Inflammatory macrophage treated with lipopolysaccharide for 1 hour (primary cell): ENCODE results near the gene HDLBP.

ENCODE experiments used
- DNase-seq, 2 donors: peaks; one replicate each; pipeline ENCODE4 v3.0.0-alpha.2; 2020 to 2022

Gene HDLBP

DNA sequence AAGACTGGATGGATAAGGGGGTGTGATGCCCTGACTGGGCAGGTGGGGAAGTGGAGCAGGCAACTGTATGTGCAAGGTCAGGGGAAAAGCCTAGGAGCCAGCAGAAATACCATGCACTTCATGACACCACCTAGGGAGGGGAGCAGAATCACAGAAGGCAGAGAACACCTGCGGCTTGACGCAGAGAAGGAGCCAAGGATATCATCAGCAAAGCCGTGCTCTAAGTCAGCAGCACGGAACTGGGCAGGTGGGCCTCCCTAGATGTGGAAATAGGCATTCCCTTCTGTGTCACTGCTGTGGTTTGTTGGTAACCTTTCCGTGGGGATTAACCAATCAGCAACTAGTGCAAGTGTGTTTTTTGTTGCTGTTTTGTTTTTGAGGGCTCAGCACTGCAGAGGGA lies 41.3 kb downstream of the HDLBP start:
- DNase-seq: no peak

DNA sequence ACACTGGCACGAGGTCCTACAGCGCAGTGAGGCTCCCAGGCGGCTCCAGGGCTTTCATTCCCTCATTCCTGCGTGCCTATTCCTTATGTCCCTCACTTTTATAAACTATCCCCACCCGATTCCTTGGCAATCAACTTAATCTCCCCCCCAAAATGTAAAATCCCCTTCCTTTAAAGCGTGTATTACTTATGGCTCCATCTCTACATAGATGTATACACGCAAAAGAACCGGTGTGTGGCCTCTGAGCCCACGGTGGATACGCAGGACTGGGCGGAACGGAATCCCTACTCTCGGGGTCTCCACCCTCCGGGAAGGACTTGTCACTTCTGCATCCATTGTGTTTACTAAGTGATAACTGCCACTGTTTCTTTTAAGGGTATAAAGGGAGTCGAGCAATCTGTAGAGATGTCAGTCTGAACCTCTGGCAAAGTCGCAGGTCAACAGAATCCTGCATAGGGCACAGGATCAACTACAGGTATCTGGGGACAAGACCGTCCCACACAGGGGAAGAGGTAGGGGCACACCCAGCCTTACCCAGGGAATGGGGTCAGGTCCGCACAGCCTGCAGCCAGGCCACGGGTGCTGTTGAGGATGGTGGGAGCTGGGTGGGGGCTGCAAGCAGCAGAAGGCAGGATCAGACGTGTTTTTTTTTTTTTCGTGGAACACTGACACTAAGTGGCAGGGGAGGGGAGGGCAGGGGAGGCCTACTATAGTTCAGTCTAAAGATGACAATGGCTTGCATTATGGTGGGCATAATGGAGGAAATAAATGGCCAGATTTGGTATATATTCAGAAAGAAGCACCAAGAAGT lies 42.1 kb downstream of the HDLBP start:
- DNase-seq: no peak

DNA sequence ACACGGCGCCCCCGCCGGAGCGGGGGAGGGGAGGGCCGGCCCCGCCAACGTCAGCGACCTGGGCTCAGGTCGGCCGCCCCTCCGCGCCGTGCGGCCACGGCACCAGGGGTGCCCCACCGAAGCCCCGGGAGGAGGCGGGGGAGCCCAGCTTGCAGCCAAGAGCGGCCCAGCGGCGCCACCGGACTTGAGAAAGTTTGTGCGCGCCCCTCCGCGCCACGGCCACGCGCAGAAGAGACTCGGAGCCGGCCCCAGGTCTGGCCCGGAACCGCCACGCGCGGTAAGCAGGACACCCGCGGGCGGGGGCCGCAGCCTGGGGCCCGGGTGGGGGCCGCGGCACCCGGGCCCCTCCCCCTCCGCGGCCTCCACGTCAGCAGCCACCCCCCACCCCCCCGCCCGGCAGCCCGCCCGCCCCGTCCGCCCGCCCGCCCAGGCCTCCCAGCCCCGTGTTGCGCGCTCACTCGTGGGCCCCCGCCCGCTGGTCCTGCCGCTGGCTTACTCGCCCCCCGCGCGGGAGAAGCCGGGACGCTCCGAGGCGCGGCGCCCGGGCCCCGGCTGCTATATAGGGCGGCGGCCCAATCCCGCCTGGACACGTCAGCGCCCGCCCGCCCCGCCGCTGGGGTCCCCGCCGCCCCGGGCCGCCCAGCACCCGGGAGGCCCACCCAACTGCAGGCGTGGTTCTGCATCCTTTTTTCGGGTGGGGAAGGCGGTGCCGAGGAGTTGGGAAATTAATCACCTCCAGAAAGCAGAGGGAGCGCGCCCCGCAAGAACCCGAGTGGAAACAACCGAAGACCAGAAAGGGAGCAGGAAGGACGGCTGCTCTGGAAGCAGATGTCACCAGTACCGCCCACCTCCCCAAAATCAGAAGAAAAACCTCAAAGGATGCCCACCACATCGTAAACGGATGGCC lies 42.9 kb downstream of the HDLBP start:
- peak; percentile 45 to 54 for DNase-seq

DNA sequence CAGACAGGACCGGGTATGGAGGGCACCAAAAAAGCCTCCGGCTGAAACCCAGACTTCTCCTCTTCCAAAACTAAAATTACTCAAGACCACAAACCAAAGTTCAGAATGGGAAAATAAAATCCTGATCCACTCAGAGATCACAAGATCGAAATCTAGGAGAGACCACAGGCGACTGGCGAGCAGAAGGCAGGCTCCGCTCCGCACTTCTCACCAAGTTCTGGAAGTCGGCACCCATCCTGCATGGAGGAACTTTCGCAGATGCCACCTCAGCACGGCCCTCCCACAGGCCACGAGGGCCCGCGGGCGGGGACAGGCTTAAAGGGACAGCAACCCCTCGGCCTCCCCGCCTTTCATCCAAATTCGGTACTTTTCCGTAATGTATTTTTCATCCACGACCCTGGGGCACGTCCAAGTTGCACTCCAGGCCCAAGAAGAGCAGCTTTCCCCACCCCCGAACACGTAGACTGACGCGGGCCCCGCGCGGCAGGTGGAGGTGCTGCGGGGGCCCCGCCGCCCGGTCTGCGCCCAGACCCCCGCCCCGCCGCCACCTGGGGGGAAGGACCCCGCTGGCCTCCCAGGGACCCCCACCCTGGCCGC lies 43.7 kb downstream of the HDLBP start:
- peak; percentile 80 to 82 for DNase-seq

DNA sequence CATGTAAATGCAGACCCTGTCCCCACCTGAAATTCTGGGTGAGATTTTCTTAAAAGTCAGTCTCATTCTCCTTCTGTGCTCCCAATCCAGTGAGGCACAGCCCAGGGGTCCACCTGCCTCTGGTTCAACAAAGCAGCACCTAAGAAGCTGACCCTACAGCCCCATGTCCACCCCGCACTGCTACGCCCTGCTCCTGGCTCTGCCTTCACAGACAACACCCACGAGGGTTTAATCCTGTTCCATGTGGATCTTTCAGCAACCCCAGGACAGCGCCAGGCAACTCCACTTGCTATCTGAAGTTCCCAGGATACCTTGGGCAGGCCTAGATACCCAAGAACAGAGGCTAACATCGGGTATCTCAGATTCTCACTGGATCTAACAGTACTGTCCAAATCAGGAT lies 44.9 kb downstream of the HDLBP start:
- no peak for DNase-seq

DNA sequence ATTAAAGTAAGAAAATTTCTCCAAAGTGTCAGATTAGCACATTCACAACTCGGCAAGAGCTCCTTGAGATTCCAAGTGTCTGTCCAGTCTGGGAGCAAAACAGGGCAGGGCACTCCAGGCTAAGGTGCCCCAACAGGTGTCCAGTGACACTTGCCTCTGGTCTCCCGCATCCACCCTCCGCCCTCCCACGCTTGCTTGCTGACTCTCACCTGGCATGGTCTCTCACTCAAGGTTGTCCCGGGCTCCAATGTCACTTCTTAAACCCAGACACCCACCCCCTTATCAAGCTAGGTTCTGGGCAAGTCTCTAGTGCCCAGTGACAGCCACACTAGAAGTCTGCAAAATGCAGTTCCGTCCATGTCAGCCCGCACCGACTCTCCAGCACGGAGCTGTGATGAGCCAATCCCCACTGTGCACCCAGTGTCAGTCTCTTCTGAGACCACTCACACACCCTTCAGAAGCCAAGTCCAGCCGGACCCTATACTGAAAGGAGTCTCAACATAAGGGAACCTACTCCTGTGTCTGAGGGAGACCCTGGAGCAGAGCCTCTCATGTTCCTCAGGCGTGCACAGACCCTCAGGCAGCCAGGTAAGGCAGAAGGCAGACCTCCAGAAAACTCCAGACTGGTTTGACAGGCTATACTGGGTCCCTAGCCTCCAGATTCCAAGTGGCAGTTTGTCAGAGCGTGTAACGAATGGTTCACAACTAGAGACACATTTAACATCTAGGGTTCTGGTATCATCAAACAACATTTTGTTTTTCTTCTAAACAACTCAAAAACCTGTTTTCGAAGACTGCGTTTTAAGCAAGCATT lies 45.6 kb downstream of the HDLBP start:
- DNase-seq: no peak

DNA sequence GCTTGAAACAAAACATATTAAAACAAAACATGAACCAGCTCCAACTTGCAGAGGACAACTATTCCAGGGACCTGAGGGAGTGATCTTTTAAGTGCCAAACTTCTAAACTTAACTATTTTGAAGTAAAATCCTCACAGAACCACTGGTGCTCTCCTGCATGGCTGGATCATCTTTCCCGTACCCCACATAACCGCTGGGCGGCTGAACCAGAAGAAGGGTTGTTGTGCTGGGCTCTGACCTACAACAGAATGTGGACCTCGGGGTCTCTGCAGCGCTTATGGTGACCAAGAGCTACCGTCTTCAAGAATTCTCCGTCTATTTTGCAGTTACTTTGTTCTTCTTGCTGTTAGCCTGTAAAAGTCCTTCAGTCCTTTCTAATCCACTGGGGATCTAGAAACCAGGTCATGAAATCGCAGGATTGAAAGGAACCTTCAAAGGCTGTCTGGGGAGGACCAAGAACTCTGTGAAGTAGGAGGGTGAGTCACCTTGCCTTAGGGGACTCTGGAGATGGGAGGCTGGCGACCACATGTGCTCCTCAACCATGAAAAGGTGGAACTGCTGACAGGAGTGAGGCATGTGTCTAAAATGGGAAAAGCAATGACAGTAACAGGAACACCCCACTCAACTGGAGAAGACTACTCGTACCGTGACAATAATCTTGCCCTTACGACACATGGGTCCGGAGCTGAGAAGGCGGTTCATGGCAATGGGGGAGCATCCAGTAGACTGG lies 46.6 kb downstream of the HDLBP start:
- no peak for DNase-seq

DNA sequence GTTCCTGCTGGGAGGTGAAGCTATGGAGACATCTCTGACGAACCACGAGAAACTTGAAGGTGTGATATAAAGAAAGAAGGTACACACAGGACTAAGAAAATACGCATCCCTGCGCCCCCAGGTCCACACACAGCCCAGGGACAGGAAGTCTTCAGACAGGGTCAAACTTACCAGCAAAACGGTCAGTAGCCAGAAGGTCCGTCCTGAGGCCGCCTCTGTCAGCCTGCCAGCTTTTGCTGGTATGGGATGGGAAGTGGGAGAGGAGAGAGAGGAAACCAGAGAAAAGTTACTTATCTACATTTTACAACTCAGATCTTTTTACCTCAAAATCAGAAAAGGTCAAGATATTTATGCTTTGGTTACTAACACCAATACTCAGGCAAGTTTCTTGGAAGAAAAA lies 47.2 kb downstream of the HDLBP start:
- no peak for DNase-seq

DNA sequence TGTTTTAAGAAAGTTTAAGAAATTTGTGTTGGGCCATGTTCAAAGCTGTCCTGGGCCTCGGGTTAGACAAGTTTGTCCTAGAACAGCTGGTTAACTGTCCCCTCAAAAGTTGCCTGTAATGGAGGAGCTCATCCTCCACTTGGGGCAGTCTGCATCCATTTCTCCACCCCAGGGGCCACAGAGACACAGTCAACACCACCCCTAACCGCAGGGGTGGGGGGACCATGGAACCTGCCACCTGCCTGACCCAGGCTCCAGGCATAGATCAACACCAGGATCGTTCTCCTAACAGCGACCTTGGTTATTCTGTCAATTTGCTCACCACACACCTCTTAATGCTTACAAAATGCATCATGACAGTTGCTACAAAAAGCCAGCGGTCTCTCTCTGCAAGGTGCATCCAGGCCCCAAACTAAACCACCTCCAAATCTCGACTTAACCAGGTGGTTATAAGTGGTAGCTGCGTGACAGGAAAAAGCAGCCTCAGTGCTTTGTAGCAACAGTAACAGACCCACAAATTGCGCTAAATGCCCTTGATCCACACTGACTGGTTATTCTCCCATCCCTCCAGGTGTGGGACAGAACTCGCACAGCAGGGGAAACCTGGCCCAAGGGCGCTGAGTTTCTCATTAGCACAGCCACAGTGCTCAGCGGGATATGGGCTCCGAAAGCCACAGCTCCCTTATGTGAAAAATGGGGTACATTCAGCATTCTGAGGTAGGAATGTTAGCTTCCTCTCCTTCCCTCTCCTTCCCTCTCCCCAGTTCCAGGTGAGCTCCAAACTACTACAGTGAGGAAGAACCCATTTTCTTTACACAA lies 48.0 kb downstream of the HDLBP start:
- DNase-seq: no peak

DNA sequence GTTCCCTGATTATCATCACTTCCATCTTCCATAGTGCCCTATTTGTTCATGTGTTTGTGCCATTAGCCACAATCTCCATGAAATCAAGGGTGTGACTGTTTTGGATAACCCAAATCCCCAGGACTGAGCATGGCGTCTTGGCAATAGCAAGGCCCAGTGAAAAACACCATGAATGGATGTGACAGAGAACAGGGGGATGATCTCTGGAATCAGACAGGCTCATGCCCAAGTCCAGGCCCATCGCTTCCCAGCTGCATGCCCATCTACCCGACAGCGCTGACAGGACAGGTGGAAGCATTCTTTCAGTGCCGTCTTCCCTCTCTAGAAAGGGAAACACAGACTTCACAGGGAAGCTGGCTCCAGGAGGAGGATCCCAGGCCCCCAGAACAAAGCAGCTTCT lies 50.0 kb downstream of the HDLBP start:
- DNase-seq: no peak

DNA sequence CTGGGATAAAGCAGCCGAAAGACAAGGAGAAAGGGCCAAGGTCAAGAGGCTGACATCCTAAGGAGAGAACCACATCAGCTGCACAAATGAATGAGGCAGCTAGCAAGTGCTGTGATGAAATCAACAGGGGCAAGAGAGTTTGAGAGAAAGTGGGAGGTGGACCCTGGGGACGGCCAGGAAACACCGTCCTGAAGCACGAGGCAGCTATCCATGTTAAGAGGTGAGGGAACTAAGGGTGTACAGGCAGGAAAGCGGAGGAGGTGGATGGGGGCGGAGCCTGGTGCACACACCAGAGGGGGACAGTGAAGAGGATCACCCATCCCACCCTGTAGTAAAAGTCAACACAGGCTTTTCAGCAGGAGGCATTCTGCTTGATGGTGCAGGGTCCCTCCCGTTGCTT lies 52.4 kb downstream of the HDLBP start:
- DNase-seq: no peak

DNA sequence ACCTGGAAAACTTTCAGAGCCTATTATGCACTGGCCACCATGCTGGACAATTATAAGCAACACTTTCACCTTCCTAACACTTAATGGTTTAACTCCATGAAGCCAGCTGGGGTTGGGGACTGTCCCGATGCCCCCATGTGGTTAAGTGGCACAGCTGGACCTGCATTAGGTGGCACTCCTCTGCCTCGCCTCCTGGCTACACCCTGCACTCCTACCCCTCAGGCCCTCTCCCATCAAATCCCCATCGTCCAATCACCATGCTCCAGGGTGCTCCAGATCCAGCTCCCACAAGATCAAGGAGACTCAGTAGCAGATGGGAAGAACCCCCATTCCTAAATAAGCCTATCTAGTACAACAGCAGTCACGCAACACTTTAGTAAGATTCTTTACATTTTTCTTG lies 53.8 kb downstream of the HDLBP start:
- DNase-seq: no peak

DNA sequence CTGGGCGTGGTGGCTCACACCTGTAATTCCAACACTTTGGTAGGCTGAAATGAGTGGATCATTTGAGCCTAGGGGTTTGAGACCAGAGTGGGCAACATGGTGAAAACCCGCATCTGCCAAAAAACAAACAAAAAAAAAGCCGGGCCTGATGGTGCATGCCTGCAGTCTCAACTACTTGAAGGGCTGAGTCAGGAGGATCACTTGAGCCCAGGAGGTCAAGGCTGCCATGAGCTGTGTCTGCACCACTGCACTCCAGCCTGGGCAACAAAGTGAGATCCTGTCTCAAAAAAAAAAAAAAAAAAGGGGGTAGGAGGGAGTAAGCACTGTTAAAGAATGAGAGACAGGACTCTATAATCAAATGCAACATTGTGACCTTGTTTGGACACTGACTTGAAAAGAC lies 54.6 kb downstream of the HDLBP start:
- DNase-seq: no peak

DNA sequence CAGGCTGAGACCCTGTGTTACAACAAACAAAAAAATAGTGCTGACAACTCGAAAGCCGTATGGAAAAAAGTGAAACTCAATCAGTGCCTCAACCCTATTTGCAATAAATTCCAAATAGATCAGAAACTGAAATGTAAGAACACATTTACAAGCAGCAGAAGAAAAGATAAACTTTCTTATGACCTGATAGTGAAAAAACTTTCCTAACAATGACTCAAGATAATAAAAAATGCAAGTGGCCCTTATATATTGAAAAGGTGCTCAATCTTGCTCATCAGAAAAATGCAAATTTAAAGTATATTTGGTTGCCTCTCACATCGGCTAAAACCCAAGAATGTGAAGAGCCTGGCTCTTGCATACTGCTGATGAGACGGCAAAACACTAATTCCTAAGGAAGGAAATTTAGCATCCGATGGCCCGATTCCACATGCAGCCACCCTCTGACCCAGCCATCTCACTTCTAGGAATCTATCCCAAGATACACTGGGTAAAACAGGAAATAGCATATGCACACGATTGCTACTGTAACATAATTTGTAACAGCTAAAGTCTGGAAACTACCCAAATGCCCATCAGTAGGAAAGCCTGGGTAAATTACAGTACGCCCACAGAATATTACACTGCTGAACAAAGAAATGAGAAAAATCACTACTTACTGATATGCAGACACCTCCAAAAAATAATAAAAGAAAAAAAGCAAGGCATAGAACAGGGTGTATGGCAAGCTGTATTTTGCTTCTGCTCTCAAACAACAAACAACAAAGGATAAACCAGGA lies 56.8 kb downstream of the HDLBP start:
- peak; percentile 56 to 78 for DNase-seq

DNA sequence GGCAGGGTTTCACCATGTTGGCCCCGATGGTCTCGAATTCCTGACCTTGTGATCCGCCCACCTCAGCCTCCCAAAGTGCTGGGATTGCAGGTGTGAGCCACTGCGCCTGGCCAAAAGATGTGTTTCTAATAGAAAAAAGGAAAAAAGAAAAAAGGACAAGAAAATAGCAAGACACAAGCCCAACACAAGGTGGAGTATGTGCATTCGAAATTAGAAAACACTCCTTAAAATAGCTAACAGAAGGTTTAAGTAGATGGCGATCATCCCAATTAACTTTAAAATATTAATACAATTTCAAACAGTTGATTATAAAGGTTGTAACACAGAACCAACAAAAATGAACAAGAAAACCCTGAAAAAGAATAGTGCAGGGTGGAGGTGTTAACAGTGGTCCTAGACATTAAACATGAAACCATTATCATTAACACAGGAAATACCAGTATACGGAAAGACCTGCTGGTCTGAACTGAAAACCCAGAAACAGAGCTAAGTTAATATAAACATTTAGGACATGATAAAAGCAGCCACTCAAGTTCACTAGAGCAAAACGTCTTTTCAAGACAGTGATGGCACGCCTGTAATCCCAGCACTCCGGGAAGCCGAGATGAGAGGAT lies 57.9 kb downstream of the HDLBP start:
- DNase-seq: no peak

DNA sequence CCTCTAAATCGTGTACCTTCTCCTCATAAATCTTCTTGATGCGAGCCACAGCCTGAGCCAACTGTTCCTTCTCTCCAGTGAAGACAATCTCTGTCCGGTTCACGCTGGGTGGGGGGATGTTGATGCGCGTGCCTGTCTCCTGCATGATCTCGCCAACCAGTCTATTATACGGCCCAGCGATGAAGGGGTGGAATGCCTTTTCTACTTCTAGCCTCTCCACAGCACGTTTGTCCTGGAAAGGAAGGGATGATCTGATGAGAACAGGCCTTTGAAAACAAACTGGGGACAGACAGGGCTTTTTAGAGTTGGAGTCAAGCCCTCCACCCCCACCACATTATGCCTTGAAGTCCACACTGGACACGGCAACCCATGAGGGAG lies 59.3 kb downstream of the HDLBP start:
- DNase-seq: no peak

DNA sequence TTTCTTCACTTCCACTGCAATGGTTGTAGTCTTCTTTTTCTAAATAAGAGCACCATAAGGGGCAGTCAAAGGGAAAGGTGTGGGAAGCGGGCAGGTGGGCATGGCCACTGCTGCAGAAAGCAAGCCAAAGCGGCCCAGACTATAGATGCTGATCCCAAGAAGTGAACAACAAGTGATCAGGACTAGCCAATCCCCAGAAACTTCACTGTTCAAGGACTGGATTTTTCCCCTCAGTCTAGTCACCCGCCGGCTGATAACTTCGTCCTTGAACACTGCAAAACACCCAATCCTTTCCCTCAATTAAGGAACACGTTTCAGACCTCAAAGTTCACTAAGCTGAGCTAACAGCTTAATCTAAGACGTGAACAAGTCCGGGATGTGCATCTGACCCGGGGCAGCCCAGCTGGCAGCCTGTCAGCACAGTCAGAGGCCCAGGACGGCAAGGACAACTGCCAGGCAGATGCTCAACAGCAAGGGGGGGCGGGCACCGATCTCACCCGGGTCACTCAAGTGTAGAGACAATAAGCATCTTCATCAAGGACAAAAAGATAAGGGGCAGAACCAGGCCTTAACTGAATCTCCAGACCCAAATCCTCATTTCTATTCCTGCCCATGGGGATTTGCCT lies 59.8 kb downstream of the HDLBP start:
- no peak for DNase-seq

DNA sequence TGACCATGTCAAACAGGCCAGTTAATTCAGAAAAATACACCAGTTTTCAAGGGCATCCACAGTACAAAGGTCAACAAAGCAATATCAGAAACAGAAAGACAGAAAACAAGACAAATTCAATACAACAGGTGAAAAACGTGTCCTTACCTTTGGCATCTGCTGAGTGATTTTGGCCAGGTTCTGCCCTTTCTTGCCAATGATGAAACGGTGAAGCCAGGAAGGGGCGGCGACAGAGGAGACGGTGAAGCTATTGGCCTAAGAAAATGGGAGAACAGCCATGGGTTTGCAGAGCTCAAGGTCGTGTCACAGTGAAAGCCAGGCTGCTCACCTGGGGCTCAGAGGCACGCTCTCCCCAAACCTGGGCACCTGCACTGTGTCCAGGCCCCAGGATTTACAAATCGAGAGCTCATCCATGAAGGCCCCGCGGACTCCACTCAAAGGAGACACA lies 60.5 kb downstream of the HDLBP start:
- no peak for DNase-seq

DNA sequence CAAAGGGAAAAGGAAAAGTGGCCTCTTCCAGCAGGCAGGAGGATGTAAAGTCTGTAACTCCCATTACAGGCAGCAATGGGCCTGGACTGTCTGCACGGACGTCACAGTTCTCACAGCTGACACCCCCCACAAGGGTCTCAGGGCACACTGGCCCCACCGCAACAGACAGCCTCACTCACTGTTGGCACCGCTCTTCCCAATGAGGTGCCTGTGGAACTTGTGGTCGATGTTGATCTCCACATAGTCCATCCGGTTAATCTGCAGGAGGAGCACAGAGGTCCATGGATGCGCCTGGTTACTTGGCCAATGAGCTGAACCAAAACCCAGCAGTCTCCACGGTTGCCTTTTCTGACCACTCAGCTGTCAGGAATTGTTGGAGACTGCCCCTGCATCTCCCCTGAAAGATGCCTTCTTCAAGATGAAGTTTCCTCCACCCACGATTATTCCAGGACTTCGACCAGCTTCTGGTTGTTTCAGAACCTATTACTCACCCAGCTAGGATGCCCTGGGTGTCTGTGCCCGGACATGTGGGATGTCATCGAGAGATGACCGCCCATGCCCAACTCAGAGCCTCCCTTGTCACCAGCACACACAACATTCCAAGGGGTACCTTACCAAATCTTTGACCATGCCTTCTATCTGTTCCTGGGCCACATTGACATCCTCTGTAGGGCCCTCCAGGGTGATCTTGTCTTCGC lies 62.5 kb downstream of the HDLBP start:
- no peak for DNase-seq
